Mammary epithelial cell (primary cell): Measurements from ENCODE around the gene RUVBL2.

Experiments
- EZH2 ChIP-seq: IDR thresholded peaks from 2 replicates; pipeline ENCODE4 v1.6.1; 2012; ENCODE audit warnings: low read length, inconsistent platforms, borderline replicate concordance
- TF ChIP-seq, protein P1 (sequence below), 2 donors: IDR thresholded peaks in 1 of 2; conservative IDR thresholded peaks in 1 of 2; 2 replicates each; pipeline ENCODE4 v1.5.1; 2011 to 2012; ENCODE audit warnings: inconsistent platforms in 2 of 2, low read length in 2 of 2, mild to moderate bottlenecking in 2 of 2, control low read depth in 1 of 2, low read depth in 1 of 2; ENCODE audit not compliant: insufficient read depth in 1 of 2; ENCODE audit errors: extremely low read depth in 1 of 2

DNA sequence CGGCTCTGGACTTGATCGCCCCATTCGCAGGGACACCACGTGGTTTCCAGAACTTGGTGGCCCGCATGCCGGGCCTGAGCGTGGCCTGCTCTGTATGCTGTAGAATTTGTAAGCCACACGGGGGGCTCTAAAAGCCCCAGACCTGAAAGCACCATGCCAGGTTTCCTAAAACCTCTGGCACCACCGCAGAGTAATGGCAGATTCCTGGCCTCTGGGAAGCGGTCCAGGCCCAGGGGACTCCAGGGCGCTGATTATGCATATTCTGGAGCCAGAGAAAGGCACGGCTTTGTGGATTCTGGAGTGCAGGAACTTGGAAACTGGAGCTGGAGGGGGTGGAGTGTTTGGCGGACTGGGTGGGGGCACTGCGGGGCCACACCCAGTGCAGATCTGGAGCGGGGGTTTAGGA lies 24.9 kb upstream of the RUVBL2 start:
- TF ChIP-seq EZH2: no peak
- TF ChIP-seq, protein P1, sequence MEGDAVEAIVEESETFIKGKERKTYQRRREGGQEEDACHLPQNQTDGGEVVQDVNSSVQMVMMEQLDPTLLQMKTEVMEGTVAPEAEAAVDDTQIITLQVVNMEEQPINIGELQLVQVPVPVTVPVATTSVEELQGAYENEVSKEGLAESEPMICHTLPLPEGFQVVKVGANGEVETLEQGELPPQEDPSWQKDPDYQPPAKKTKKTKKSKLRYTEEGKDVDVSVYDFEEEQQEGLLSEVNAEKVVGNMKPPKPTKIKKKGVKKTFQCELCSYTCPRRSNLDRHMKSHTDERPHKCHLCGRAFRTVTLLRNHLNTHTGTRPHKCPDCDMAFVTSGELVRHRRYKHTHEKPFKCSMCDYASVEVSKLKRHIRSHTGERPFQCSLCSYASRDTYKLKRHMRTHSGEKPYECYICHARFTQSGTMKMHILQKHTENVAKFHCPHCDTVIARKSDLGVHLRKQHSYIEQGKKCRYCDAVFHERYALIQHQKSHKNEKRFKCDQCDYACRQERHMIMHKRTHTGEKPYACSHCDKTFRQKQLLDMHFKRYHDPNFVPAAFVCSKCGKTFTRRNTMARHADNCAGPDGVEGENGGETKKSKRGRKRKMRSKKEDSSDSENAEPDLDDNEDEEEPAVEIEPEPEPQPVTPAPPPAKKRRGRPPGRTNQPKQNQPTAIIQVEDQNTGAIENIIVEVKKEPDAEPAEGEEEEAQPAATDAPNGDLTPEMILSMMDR (conservative IDR thresholded peaks at IDR 0.05 in 1 of 2, IDR thresholded peaks at IDR 0.05 in 1 of 2; ENCODE audit: extremely low read depth in 1 of 2, insufficient read depth in 1 of 2, low read depth in 1 of 2, low read length in 2 of 2): no peak
